22Rv1 (cell line): Measurements from ENCODE around the gene AMPD3.

Experiments used
- ZFX ChIP-seq: fragments of 450-650 bp; IDR thresholded peaks from 2 replicates; pipeline ENCODE4 v1.6.1; 2017; ENCODE audit warnings: antibody characterized with exemption, borderline replicate concordance
- TF ChIP-seq, protein P1 (sequence below): fragments of 450-650 bp; IDR thresholded peaks from 2 replicates; pipeline ENCODE4 v1.5.1; 2017; ENCODE audit warnings: mild to moderate bottlenecking

DNA sequence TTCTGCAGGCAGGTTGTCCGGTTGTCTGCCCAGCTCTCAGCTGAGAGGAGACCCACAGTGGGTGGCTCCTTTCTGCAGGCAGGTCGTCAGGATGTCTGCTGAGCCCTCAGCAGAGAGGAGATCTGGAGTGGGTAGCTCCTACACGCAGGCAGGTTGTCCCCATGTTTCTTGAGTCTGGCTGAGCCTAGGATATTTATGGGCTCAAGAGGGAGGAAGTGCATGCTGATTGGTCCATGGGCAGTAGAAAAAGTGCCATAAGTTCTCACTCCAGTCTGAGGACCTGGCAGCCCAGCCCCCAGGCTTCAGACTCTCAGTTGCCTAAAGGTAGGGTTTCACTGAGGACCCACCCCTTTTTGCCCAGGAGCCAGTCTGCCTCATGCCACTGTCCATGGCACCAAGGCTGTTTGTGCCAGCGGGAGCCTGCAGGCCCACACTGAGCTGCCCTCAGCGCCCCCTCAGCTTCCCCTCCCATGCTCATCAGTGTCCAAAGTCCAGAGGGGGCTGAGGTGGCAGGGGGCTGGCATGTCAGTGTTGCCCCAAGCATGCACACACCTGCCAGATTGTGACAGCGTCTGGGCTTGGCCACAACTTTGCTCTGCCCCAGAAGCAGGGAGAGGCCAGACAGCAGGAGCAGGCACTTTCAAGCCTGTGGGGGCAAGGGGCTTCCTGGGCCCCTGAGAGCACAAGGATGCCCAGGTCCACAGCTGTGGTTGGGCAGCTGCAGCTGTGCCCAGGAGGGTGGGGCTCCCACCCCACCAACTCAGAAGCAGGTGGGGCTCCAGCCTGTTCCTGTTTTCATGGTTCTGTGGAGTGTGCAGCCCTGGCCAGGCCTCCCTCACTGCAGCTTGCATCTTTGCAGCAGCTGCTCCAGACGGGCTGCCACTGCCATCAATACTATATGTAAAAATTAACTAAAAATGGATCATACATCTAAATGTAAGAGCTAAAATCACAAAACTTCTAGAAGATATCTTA is 89.7 kb downstream of the AMPD3 start:
- TF ChIP-seq, protein P1, sequence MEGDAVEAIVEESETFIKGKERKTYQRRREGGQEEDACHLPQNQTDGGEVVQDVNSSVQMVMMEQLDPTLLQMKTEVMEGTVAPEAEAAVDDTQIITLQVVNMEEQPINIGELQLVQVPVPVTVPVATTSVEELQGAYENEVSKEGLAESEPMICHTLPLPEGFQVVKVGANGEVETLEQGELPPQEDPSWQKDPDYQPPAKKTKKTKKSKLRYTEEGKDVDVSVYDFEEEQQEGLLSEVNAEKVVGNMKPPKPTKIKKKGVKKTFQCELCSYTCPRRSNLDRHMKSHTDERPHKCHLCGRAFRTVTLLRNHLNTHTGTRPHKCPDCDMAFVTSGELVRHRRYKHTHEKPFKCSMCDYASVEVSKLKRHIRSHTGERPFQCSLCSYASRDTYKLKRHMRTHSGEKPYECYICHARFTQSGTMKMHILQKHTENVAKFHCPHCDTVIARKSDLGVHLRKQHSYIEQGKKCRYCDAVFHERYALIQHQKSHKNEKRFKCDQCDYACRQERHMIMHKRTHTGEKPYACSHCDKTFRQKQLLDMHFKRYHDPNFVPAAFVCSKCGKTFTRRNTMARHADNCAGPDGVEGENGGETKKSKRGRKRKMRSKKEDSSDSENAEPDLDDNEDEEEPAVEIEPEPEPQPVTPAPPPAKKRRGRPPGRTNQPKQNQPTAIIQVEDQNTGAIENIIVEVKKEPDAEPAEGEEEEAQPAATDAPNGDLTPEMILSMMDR: no peak
- TF ChIP-seq ZFX: no peak
